GM10847 (cell line): Measurements from ENCODE around the gene OR7C1.
"Not testable (repeated sequence)": the region's sequence is repeated elsewhere in the genome, so short reads cannot be mapped to it uniquely, and the experiment has no call there.

Experiments used
- POLR2A ChIP-seq: IDR thresholded peaks from 2 replicates; pipeline ENCODE4 v1.6.1; 2011; ENCODE audit not compliant: insufficient read length; ENCODE audit errors: extremely low read depth

Gene OR7C1

DNA sequence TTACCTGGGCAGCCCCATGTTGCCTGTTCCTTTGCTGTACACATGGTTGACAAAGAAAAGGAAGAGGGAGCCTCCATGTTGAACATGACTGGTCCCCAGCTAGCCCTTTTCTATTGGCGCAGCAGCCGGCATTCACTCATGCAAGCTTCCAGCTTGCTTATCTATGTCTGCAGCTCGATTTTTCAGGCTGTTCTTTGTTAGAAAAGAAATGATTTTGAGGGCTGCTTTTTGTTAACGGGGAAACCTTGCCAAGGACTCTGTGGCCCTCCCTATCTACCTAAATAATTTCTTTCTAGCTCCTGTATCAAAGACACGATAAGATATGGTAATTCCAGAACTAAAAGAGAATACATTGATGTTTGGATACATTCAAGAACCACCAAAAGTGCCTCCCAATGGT is 36.2 kb downstream of the OR7C1 start:
- no peak for TF ChIP-seq POLR2A

DNA sequence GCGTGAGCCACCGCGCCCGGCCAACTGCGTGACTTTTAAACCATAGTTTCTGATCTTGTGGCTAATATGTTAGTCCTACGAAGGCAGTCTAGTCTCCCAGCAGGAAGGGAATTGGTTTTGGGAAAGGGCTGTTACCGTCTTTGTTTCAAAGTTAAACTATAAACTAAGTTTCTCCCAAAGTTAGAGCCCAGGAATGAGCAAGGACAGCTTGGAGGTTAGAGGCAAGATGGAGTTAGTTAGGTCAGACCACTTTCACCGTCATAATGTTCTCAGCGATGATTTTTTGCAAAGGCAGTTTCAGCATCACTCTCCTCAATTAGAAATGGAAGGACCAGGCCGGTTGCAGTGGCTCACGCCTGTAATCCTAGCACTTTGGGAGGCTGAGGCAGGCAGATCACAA is 39.0 kb downstream of the OR7C1 start:
- no peak for TF ChIP-seq POLR2A

DNA sequence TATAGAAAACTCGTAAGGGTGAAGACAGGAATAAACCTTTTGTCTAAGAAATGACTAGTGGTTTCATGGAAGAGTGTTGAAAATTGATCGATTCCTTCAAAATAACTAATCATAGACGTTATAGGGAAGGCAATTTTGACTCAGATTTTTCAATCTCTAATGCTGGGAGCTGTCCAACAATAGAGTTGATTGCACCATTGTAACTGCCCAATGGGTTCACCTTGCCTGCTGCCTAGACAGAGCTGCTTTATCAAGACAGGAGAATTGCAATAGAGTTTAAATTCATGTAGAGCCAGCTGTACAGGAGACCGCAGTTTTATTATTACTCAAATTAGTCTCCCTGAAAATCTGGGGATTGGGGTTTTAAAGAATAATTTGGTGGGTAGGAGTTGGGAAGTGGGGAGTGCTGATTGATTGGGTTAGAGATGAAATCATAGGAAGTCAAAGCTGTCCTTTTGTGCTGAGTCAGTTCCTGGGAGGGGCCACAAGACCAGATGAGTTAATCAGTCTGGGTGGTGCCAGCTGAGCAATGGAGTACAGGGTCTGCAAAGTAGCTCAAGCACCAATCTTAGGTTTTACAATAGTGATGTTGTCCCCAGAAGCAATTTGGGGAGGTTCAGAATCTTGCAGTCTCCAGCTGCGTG is 39.8 kb downstream of the OR7C1 start:
- TF ChIP-seq POLR2A: no peak

DNA sequence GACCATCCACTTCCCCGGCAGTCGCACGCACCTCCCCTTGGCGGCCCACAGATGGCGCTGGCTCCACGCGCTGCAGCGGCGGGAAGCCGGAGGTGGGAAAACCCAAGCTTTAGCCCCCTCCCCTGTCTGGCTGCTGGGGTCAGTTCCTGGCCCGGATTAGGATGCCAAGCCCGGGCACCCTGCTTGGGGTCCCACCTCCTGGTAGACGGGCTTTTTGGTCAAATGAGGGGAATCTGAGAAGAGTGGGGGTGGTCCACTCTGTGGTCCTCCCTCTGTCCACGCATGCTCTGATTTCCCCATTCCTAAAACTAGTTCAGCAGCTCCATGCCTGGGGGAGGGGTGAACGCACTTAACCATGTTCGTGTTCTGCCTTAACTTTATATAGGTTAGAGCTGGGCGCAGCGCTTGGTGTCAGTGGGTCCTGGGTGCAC is 48.5 kb downstream of the OR7C1 start:
- no peak for TF ChIP-seq POLR2A

DNA sequence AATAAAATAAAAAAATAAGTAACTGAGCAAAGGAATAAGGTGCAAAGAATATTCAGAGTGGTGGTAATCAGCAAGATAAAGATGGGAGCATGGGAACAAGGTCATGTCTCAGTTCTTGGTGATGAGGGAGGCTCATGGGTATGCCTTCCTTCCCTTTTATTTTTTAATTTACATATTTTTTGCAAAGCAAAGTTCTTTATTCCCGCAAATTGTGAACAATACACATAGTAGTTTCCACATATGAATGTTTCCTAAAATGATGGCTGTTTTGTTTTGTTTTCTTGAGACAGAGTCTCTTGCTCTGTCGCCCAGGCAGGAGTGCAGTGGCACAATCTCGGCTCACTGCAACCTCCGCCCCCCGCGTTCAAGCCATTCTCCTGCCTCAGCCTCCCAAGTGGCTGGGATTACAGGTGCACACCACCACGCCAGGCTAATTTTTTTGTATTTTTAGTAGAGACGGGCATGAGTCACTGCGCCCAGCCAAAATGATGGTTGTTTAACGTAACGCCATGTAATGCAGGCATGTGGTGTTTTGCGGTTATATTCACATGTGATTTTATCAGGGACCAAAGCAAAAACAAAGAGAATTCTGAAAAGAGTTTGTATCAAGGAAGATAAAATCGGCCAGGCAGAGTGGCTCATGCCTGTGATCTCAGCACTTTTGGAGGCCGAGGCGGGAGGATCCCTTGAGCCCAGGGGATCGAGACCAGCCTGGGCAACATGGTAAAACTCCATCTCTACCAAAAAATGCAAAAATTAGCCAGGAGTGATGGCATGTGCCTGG is 52.2 kb downstream of the OR7C1 start:
- TF ChIP-seq POLR2A: no peak

DNA sequence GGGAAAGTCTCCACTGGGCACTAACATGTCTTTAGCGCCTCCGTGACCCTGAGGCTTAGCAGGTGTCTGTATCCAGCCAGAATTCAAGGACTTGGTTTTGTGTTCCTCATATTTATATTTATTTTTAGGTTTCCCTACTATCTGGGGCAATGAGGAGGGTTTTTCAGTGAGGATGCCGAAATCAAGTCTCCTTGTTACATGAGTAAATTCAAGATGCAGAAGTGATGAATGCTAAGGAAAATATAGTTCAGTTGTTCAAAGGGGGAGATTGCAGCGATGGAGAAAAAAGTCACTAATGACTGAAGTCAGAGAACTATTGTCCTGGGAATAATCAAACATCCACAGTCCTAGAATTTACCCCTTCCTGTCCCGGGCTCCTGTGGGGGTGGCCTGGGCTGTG is 55.8 kb downstream of the OR7C1 start:
- no peak for TF ChIP-seq POLR2A

DNA sequence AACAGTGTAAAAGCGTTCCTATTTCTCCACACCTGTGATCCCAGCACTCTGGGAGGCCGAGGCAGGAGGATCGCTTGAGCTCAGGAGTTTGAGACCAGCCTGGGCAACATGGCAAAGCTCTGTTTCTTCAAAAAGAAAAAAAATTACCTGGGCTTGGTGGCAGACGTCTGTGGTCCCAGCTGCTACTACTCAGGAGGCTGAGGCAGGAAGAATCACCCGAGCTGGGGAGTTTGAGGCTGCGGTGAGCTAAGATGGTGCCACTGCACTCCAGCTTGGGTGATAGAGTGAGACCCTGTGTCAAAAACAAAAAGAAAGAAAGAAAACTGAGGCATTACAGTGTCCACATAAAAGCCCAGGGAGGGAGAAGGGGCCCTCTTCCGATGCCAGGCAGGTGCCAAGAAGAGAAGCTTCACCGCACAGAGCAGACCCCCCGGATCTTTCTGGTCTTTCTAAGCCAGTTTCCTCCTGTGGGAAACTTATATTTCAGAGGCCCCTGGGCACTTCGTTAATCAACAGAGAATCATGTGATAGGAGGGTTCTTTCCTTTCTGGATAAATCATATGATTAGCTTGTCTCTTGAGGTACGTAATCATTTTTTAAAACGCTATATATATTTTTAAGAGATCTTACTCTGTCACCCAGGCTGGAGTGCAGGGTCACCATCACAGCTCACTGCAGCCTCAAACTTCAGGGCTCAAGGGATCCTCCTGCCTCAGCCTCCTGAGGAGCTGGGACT is 56.7 kb downstream of the OR7C1 start, which contains the start of gene ADGRE2:
Gene ADGRE2 (minus strand): TSS at position 451 of the 736 bp plus-strand sequence. CDS start 1,804 bp downstream, outside the sequence.
- not testable (repeated sequence) for TF ChIP-seq POLR2A

DNA sequence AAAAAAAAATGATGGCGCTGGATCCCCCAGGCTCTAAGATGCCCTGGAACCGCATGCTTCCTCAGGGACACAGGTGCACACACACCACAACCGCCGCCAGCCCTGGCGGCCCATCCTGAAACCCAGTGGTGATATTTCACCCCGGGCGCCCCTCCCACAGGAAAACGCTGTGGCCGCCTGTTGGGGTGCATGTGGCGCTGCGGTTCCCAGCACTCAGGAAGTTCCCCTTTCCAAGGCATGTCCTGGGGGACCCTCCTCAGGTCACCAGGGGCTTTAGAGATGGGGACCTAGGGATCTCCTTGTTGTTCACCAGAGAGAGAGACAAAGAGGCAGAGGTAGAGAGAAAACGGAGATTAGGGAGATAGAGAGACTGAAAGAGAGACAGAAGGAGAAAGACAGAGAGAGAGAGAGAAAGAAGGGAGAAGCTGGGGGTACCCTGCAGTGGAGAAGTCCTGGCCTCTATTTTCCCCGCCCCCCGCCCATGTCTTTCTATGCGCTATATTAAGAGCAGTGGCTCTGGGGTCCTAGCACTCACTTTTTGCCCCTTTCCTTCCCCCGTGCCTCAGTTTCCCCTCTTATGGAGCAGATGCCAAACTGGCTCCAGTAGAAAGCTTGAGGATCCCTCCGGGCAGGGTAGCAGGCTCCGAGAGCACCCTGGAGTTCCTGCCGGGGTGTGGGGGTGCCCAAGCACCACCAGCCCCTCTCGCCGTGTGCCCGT is 59.0 kb downstream of the OR7C1 start:
- no peak for TF ChIP-seq POLR2A

DNA sequence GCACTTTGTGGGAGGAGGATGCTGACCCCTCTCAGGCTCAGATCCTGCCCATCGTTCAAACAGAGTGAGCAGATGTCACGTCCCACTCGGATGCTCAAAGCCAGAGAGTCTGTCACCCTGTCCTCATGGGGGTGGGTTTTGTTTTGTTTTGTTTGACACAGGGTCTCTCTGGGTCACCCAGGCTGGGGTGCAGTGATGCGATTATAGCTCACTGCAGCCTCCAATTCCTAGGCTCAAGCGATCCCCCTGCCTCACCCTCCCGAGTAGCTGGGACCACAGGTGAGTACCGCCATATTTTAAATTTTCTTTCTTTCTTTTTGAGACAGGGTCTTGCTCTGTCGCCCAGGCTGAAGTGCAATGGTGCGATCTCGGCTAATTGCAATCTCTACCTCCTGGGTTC is 60.6 kb downstream of the OR7C1 start:
- no peak for TF ChIP-seq POLR2A

DNA sequence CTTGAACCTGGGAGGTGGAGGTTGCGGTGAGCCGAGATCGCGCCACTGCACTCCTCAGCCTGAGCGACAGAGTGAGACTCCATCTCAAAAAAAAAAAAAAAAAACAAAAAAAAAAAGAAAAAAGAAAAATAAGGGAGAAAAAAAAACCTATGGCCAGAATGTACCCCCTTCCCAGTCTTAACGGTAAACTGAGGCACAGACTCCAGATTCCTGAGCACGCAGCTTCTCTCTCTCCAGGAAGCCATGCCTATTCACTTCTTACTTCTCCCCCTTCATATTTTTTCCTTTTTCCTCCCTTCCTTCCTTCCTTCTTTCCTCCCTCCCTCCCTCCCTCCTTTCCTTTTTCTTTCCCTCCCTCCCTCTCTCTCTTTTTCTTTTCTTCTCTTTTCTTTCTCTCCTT is 62.0 kb downstream of the OR7C1 start:
- no peak for TF ChIP-seq POLR2A

DNA sequence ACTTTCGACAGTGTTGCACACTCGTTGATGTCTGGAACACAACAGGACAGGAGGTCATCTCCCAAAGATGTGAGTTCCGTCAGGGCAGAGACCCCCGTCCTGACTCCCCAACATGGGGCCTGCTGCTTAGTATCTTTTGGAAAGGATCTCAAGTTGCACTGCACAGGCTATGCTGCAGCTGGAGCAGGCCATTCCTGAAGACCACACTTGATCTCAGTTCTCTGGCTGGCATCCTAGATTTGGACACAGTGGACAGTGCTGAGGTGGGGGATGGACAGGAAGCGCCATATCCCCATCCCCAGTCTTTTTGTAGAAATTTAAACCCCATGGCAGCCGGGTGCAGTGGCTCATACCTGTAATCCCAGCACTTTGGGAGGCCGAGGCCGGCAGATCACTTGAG is 62.5 kb downstream of the OR7C1 start:
- TF ChIP-seq POLR2A: no peak

DNA sequence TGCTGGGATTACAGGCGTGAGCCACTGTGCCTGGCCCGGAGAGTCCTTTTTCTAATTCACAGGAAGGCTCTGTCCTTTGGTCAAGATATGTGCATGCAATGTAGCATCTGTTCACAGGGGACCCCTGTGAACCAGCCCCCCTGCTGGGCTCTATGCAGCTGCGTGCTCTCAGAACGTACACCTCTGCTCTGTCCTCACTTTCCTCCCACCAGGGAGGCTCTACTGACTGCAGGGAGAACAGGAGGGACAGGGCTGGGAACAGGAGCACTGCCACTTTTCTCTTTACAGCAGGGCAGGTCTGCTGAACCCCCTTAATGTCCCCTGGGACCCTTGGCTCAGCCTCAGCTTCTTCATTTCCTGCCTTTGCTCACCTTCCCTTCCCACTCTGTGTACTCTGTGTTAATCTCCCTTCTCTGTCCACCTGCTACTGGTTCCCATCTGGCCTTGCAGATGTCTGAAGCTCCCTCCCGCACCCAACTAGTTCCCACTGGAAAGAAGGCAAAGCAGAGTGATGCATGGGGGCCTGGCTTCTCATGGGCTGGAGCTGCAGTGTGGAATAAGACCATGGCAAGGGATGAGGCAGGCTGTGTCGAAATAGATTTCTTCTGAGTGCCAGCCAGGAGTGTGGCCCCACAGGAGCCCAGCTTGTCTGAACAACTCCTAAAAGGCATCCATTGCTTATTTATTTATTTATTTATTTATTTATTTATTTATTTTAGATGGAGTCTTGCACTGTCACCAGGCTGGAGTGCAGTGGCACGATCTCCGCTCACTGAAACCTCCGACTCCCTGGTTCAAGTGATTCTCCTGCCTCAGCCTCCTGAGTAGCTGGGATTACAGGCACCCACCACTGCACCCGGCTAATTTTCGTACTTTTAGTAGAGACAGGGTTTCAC is 63.8 kb downstream of the OR7C1 start:
- TF ChIP-seq POLR2A: no peak

DNA sequence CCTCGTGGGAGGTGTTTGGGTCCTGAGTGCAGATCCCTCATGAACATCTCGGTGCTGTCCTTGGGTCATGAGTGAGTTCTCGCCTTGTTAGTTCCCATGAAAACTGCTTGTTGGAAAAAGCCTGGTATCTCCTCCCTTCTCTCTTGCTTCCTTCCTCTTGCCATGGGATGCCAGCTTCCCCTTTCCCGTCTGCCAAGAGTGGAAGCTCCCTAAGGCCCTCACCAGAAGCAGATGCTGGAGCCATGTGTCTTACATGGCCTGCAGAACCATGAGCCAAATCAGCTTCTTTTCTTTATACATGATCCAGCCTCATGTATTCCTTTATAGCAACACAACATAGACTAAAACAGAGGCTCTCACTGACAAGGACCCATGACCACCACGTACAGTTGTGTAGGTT is 64.8 kb downstream of the OR7C1 start:
- TF ChIP-seq POLR2A: no peak

DNA sequence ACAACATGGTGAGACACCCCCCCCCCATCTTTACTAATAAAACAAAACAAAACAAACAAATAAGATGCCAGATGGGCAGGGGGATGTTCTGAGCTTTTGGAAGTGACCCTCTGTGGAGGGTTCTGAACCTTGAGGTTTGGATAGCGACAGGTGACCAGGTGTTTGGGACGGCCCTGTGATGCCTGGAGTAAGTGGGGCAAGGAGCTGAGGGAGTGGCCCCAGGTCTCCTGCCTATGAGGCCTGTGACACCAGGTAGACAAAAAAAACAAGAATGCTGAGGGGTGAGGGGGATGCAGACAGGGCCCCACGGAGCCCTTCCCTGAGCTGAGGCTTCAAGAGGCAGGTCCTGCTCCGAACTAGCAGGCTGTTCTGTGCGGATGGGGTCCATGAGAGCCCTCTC is 65.8 kb downstream of the OR7C1 start:
- no peak for TF ChIP-seq POLR2A
